Measurements from ENCODE around the gene CACNG7. TPM values are rescaled to one million over a fixed set of nuclear protein-coding genes. Genes with fewer than 3 reads are reported as not detected.

Gene CACNG7
- total and polyA plus RNA-seq, 4 donors, result not detected

GRCh38 chr19:53916004-53916403, 6.9 kb downstream of the CACNG7 start (continued):
- TF ChIP-seq, protein P1, sequence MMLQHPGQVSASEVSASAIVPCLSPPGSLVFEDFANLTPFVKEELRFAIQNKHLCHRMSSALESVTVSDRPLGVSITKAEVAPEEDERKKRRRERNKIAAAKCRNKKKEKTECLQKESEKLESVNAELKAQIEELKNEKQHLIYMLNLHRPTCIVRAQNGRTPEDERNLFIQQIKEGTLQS (IDR thresholded peaks at IDR 0.05), result no peak

DNA sequence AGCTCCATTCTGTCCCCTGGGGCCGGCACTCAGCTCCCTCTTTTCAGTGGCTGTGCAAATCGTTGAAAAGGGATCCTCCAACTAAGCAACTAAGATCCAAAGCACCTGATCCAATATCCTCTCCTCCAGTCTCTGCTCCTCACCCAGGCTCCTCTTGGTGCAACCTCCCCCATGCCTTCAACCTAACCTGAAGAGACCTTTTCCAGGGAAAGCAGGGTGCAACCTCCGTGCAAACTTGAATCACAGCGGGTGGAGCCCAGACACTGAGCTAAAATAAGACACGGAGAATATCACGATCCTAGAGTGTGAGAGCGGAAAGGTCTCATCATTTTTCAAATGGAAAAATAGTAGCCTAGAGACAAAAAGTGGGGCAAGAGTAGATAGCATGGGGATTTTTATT, 8.3 kb downstream of the CACNG7 start:
- Histone ChIP-seq H3K36me3 (ENCODE audit: control insufficient read depth in 4 of 4, insufficient read depth in 3 of 4, low read depth in 1 of 4, low read length in 3 of 4) (no peaks in the 10 kb centered on the region), H3K4me1 (ENCODE audit: control insufficient read depth in 4 of 4, insufficient read depth in 4 of 4, low read length in 3 of 4) (no peaks in the 10 kb centered on the region), H3K9ac (ENCODE audit: low read depth in 1 of 2, low read length in 2 of 2) (no peak overlapping the region), H3K9me3 (ENCODE audit: control insufficient read depth in 4 of 4, low read length in 3 of 4) (no peaks in the 10 kb centered on the region), H3K4me3 (ENCODE audit: low read depth in 1 of 3, low read length in 3 of 3) (no peak overlapping the region), H3K27ac (ENCODE audit: low read depth in 1 of 2, low read length in 2 of 2) (no peak overlapping the region), H3K27me3 (ENCODE audit: control insufficient read depth in 4 of 4, insufficient read depth in 4 of 4, low read length in 3 of 4) (no peaks in the 10 kb centered on the region)
- DNase-seq (ENCODE audit: low spot score), result no peak
- 79% methylated on average over 7 of the region's 7 CpGs for WGBS
- TF ChIP-seq FOXA1 (IDR thresholded peaks at IDR 0.05), result no peak
- TF ChIP-seq MAX (IDR thresholded peaks at IDR 0.05), result no peak
- TF ChIP-seq RAD21 (IDR thresholded peaks at IDR 0.05), result no peak
- TF ChIP-seq NR2F2 (IDR thresholded peaks at IDR 0.05), result no peak
- no peak for TF ChIP-seq REST (IDR thresholded peaks at IDR 0.05)

DNA sequence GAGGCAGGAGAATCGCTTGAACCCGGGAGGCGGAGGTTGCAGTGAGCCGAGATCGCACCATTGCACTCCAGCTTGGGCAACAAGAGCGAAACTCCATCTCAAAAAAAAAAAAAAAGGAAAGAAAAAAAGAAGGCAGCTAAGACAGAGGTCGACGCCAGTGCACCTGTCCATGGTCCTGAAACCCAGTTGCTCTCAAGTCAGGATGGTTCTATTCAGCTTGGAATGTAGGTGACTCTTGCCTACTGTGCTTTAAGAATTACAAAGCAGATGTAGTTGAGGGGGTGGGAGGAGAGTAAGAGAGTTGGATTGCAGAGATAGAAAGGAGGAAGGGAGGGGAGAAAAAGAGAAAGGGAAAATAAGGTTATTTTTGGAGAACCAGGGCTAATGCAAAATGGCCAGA, 18.7 kb downstream of the CACNG7 start:
- H3K27ac ChIP-seq (ENCODE audit: low read depth in 1 of 2, low read length in 2 of 2), result no peak overlapping the region
- TF ChIP-seq RXRA (IDR thresholded peaks at IDR 0.05) (no peak), NR2F2 (IDR thresholded peaks at IDR 0.05) (no peak), YY1 (IDR thresholded peaks at IDR 0.05) (no peak), FOXA1 (IDR thresholded peaks at IDR 0.05) (no peak), RAD21 (IDR thresholded peaks at IDR 0.05) (no peak), REST (IDR thresholded peaks at IDR 0.05) (peak; percentile 98), EGR1 (IDR thresholded peaks at IDR 0.05; ENCODE audit: low read depth in 2 of 2) (no peak)
- TF ChIP-seq, protein P2, sequence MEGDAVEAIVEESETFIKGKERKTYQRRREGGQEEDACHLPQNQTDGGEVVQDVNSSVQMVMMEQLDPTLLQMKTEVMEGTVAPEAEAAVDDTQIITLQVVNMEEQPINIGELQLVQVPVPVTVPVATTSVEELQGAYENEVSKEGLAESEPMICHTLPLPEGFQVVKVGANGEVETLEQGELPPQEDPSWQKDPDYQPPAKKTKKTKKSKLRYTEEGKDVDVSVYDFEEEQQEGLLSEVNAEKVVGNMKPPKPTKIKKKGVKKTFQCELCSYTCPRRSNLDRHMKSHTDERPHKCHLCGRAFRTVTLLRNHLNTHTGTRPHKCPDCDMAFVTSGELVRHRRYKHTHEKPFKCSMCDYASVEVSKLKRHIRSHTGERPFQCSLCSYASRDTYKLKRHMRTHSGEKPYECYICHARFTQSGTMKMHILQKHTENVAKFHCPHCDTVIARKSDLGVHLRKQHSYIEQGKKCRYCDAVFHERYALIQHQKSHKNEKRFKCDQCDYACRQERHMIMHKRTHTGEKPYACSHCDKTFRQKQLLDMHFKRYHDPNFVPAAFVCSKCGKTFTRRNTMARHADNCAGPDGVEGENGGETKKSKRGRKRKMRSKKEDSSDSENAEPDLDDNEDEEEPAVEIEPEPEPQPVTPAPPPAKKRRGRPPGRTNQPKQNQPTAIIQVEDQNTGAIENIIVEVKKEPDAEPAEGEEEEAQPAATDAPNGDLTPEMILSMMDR (IDR thresholded peaks at IDR 0.05; ENCODE audit: low read depth, low read length, missing input control), result no peak
- no peak overlapping the region for H3K9ac ChIP-seq (ENCODE audit: low read depth in 1 of 2, low read length in 2 of 2)
- H3K27me3 ChIP-seq (ENCODE audit: control insufficient read depth in 4 of 4, insufficient read depth in 4 of 4, low read length in 3 of 4), result no peaks in the 10 kb centered on the region
- H3K4me1 ChIP-seq (ENCODE audit: control insufficient read depth in 4 of 4, insufficient read depth in 4 of 4, low read length in 3 of 4), result no peaks in the 10 kb centered on the region
- H3K9me3 ChIP-seq (ENCODE audit: control insufficient read depth in 4 of 4, low read length in 3 of 4), result no peaks in the 10 kb centered on the region
- no peaks in the 10 kb centered on the region for H3K36me3 ChIP-seq (ENCODE audit: control insufficient read depth in 4 of 4, insufficient read depth in 3 of 4, low read depth in 1 of 4, low read length in 3 of 4)
- no peak for DNase-seq (ENCODE audit: low spot score)
- 39% methylated on average over 8 of the region's 8 CpGs for WGBS
- no peak overlapping the region for H3K4me3 ChIP-seq (ENCODE audit: low read depth in 1 of 3, low read length in 3 of 3)
